K562 treated with DMSO at 1 percent for 48 hours (cell line): ENCODE data around the gene ACBD6. TPM values are rescaled to one million over a fixed set of nuclear protein-coding genes. Genes with fewer than 3 reads are reported as not detected.

ENCODE experiments used
- total RNA-seq: library from RNA; unstranded; fragments of 300-600 nt; gene quantifications from 2 replicates; pipeline ENCODE4 v1.2.3, GENCODE V29; 2022; ENCODE audit warnings: low replicate concordance; ENCODE audit errors: extremely low read depth

ACBD6 gene, protein sequence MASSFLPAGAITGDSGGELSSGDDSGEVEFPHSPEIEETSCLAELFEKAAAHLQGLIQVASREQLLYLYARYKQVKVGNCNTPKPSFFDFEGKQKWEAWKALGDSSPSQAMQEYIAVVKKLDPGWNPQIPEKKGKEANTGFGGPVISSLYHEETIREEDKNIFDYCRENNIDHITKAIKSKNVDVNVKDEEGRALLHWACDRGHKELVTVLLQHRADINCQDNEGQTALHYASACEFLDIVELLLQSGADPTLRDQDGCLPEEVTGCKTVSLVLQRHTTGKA
- not detected in 2 replicates for total RNA-seq

DNA sequence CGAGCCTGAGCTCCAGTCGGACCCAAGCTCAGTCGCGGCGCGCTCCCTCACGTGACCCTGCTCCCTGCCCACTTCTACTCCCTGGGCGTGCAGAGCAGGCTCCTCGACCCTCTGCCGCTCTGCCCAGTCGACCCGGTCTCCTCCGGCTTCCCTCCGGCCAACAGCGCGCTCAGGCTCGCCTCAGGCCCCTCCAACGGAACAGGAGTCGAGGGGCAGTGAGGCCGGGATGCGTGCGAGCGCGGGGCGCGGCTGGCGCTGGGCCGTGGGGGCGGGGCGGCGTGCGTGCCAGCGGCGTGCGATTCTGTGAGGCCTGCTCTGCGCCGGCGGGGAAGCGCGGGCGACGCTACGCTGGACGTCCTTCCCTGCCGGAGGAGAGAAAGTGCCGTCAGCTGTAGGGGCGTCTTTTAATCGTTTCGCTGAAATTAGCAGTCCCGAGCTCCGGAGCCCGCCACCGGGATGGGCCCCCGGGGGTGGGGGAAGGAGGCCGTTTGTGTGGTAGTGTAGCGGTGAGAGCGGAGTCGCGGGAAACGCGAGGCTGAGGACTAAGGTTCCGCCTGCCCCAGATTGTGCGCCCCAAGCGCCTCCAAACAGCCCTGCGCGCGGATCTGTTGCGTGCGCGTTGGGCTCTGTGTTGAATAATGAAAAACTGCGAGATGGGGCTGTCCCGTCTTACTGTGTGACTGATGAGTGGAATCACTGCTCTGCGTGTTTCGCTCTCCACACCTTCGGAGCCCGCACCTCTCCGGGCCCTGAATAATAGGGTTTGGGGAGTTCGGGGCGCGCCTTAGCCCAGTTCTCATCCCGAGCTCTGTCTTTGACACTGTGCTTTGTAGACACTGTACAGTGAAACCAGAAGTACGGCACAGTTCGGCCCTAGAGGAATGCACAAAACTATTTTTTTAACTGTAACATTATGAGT is at the start of gene ACBD6:
ACBD6 (minus strand) TSS at position 217 of the 919 bp plus-strand sequence. CDS start 311 bp downstream, outside the sequence.

Other genes starting within 250 kb of the ACBD6 start
- gene OVAAL, start 56.4 kb upstream of the ACBD6 start, total RNA-seq, result not detected in 2 replicates
- not detected in 2 replicates for gene XPR1, start 129.4 kb upstream of the ACBD6 start, total RNA-seq